ENCODE data around the gene MAJIN. TPM values are rescaled to one million over a fixed set of nuclear protein-coding genes. Genes with fewer than 3 reads are reported as not detected.

The MAJIN gene
- total and polyA plus RNA-seq, 11 donors = not detected

- Histone ChIP-seq H3K4me3 (no peak overlapping the region), H3K27ac (no peak overlapping the region), H3K9me3 (no peaks in the 10 kb centered on the region), H3K4me1 (peaks cover 0 to 58% (median 20%) of the 10 kb centered on the region in 12 donors), H3K27me3 (no peaks in the 10 kb centered on the region), H3K36me3 (no peaks in the 10 kb centered on the region)
- TF ChIP-seq POLR2A (IDR thresholded peaks at IDR 0.05) (no peak), CTCF (IDR thresholded peaks at IDR 0.05) (no peak)
- 61 to 71% (median 61%) methylated on average over 8 to 9 of the region's 9 CpGs for WGBS, 4 donors
- intact Hi-C loops (cut with DNase I) = no loop called here
- ATAC-seq (no peak), DNase-seq (peak in 1 of 5 donors; percentile 48)
Observed at GRCh38 chr11:64888729-64889511, 83.0 kb downstream of the MAJIN start.

GRCh38 chr11:64888406-64888728 is 83.5 kb downstream of the MAJIN start:
- WGBS, 4 donors = 66 to 74% (median 72%) methylated on average over 8 of the region's 8 CpGs
- H3K9me3 ChIP-seq = no peaks in the 10 kb centered on the region
- TF ChIP-seq POLR2A (IDR thresholded peaks at IDR 0.05) (no peak), CTCF (IDR thresholded peaks at IDR 0.05) (no peak)
- H3K4me1 ChIP-seq = peaks cover 0 to 52% (median 19%) of the 10 kb centered on the region in 12 donors
- H3K27ac ChIP-seq = peak overlapping the region in 8 of 12 donors; percentile 23 to 68 (median 62)
- no peaks in the 10 kb centered on the region for H3K36me3 ChIP-seq
- DNase-seq (peak in 2 of 5 donors; percentile 26 to 53), ATAC-seq (peak in 1 of 4 donors; percentile 1)
- H3K27me3 ChIP-seq = no peaks in the 10 kb centered on the region
- intact Hi-C loops (cut with DNase I) = no loop called here
- H3K4me3 ChIP-seq = peak overlapping the region in 7 of 12 donors; percentile 24 to 49 (median 43)

MicroRNAs within 50 kb of the gene (microRNA counts, 767-probe panel; counts per million panel counts)
- 2,495 to 2,648 counts per million in 2 donors for microRNA hsa-miR-192-5p

Small RNA genes lying within 50 kb of the gene (microRNA-seq; reads per million reads assigned to microRNA genes)
- gene MIR6749 (0 to 0.77 (median 0.14) reads per million in 4 donors), gene MIR6750 (0 to 1.7 (median 0.10) reads per million in 4 donors), gene MIR6879 (0 to 2.3 (median 1.3) reads per million in 4 donors)

Other genes with a start within 250 kb of the MAJIN start
- gene NRXN2, start 248.9 kb downstream of the MAJIN start, total RNA-seq = 1 to 10 TPM in 4 of 9 donors, under 1 TPM in 4, not detected in 1; 0.62 to 5.5 (median 1.3) TPM
- gene NRXN2, start 248.9 kb downstream of the MAJIN start, polyA plus RNA-seq = under 1 TPM; 0.42 to 0.65 TPM
- 10 to 100 TPM; 22.2 to 34.0 (median 28.1) TPM for gene RASGRP2, start 228.0 kb downstream of the MAJIN start, total RNA-seq
- gene RASGRP2, start 228.0 kb downstream of the MAJIN start, polyA plus RNA-seq = 10 to 100 TPM; 16.2 to 78.9 TPM
- gene PYGM, start 212.1 kb downstream of the MAJIN start, total RNA-seq = 100 to 1,000 TPM in 4 of 9 donors, 10 to 100 TPM in 5; 51.6 to 167 (median 89.9) TPM
- 10 to 100 TPM; 10.3 to 71.8 TPM for gene PYGM, start 212.1 kb downstream of the MAJIN start, polyA plus RNA-seq
- gene SF1, start 193.6 kb downstream of the MAJIN start, total RNA-seq = 100 to 1,000 TPM; 103 to 349 (median 157) TPM
- 10 to 100 TPM; 59.2 to 65.5 TPM for gene SF1, start 193.6 kb downstream of the MAJIN start, polyA plus RNA-seq
- 10 to 100 TPM in 3 of 9 donors, 1 to 10 TPM in 6; 7.0 to 27.5 (median 8.6) TPM for gene MAP4K2, start 168.9 kb downstream of the MAJIN start, total RNA-seq
- gene MAP4K2, start 168.9 kb downstream of the MAJIN start, polyA plus RNA-seq = 1 to 10 TPM; 7.8 to 9.5 TPM
- gene MEN1, start 161.6 kb downstream of the MAJIN start, total RNA-seq = 10 to 100 TPM in 4 of 9 donors, 1 to 10 TPM in 5; 6.6 to 15.0 (median 9.0) TPM
- 10 to 100 TPM in 1 of 2 donors, 1 to 10 TPM in 1; 7.2 to 15.2 TPM for gene MEN1, start 161.6 kb downstream of the MAJIN start, polyA plus RNA-seq
- under 1 TPM in 8 of 9 donors, not detected in 1; 0.12 to 0.50 (median 0.26) TPM for gene CDC42BPG, start 127.5 kb downstream of the MAJIN start, total RNA-seq
- gene CDC42BPG, start 127.5 kb downstream of the MAJIN start, polyA plus RNA-seq = under 1 TPM; 0.12 to 0.15 TPM
- gene EHD1, start 93.5 kb downstream of the MAJIN start, total RNA-seq = 100 to 1,000 TPM in 1 of 9 donors, 10 to 100 TPM in 8; 38.2 to 102 (median 58.2) TPM
- gene EHD1, start 93.5 kb downstream of the MAJIN start, polyA plus RNA-seq = 10 to 100 TPM; 27.9 to 50.4 TPM
- gene ATG2A, start 54.9 kb downstream of the MAJIN start, total RNA-seq = 10 to 100 TPM; 11.4 to 38.5 (median 18.4) TPM
- gene ATG2A, start 54.9 kb downstream of the MAJIN start, polyA plus RNA-seq = 10 to 100 TPM; 12.8 to 16.1 TPM
- 10 to 100 TPM; 17.5 to 32.5 (median 22.3) TPM for gene PPP2R5B, start 47.4 kb downstream of the MAJIN start, total RNA-seq
- gene PPP2R5B, start 47.4 kb downstream of the MAJIN start, polyA plus RNA-seq = 10 to 100 TPM; 27.1 to 34.3 TPM
- gene GPHA2, start 36.2 kb downstream of the MAJIN start, total RNA-seq = under 1 TPM in 1 of 9 donors, not detected in 8; 0.48 TPM
- gene GPHA2, start 36.2 kb downstream of the MAJIN start, polyA plus RNA-seq = not detected
- 10 to 100 TPM in 1 of 9 donors, 1 to 10 TPM in 7, under 1 TPM in 1; 0.87 to 33.4 (median 1.5) TPM for gene BATF2, start 24.9 kb upstream of the MAJIN start, total RNA-seq
- gene BATF2, start 24.9 kb upstream of the MAJIN start, polyA plus RNA-seq = 1 to 10 TPM; 1.6 to 2.0 TPM
- gene ARL2, start 42.1 kb upstream of the MAJIN start, total RNA-seq = 100 to 1,000 TPM in 7 of 9 donors, 10 to 100 TPM in 2; 90.3 to 241 (median 116) TPM
- gene ARL2, start 42.1 kb upstream of the MAJIN start, polyA plus RNA-seq = 100 to 1,000 TPM; 126 to 158 TPM
- 10 to 100 TPM; 12.7 to 33.0 (median 17.9) TPM for gene SNX15, start 55.3 kb upstream of the MAJIN start, total RNA-seq
- 10 to 100 TPM; 14.8 to 29.5 TPM for gene SNX15, start 55.3 kb upstream of the MAJIN start, polyA plus RNA-seq
- gene SAC3D1, start 69.1 kb upstream of the MAJIN start, total RNA-seq = 1 to 10 TPM; 4.3 to 9.1 (median 6.2) TPM
- 10 to 100 TPM in 1 of 2 donors, 1 to 10 TPM in 1; 4.8 to 14.6 TPM for gene SAC3D1, start 69.1 kb upstream of the MAJIN start, polyA plus RNA-seq
- 1 to 10 TPM; 2.6 to 7.4 (median 3.4) TPM for gene NAALADL1, start 86.4 kb upstream of the MAJIN start, total RNA-seq
- gene NAALADL1, start 86.4 kb upstream of the MAJIN start, polyA plus RNA-seq = 1 to 10 TPM; 2.7 to 7.4 TPM
- gene CDCA5, start 111.9 kb upstream of the MAJIN start, total RNA-seq = 10 to 100 TPM in 1 of 9 donors, 1 to 10 TPM in 2, under 1 TPM in 6; 0.42 to 11.6 (median 0.81) TPM
- gene CDCA5, start 111.9 kb upstream of the MAJIN start, polyA plus RNA-seq = under 1 TPM; 0.38 to 0.83 TPM
- 10 to 100 TPM; 19.6 to 42.8 (median 25.0) TPM for gene ZFPL1, start 112.1 kb upstream of the MAJIN start, total RNA-seq
- 10 to 100 TPM; 28.1 to 44.4 TPM for gene ZFPL1, start 112.1 kb upstream of the MAJIN start, polyA plus RNA-seq
- 100 to 1,000 TPM in 6 of 9 donors, 10 to 100 TPM in 3; 78.4 to 165 (median 106) TPM for gene VPS51, start 124.1 kb upstream of the MAJIN start, total RNA-seq
- gene VPS51, start 124.1 kb upstream of the MAJIN start, polyA plus RNA-seq = 10 to 100 TPM; 94.2 to 94.3 TPM
- gene TM7SF2, start 139.8 kb upstream of the MAJIN start, total RNA-seq = 100 to 1,000 TPM in 3 of 9 donors, 10 to 100 TPM in 6; 25.1 to 752 (median 78.6) TPM
- gene TM7SF2, start 139.8 kb upstream of the MAJIN start, polyA plus RNA-seq = 10 to 100 TPM; 17.6 to 59.9 TPM
- 10 to 100 TPM in 1 of 9 donors, 1 to 10 TPM in 8; 5.5 to 14.3 (median 7.3) TPM for gene ZNHIT2, start 145.6 kb upstream of the MAJIN start, total RNA-seq
- 10 to 100 TPM; 12.4 to 15.5 TPM for gene ZNHIT2, start 145.6 kb upstream of the MAJIN start, polyA plus RNA-seq
- gene FAU, start 150.0 kb upstream of the MAJIN start, total RNA-seq = 100 to 1,000 TPM; 388 to 652 (median 636) TPM
- gene FAU, start 150.0 kb upstream of the MAJIN start, polyA plus RNA-seq = 1,000 to 10,000 TPM in 1 of 2 donors, 100 to 1,000 TPM in 1; 973 to 1,119 TPM
- gene MRPL49, start 150.2 kb upstream of the MAJIN start, total RNA-seq = 10 to 100 TPM; 33.1 to 66.6 (median 42.1) TPM
- gene MRPL49, start 150.2 kb upstream of the MAJIN start, polyA plus RNA-seq = 10 to 100 TPM; 13.7 to 59.2 TPM
- gene SYVN1, start 162.4 kb upstream of the MAJIN start, total RNA-seq = 10 to 100 TPM; 21.7 to 65.8 (median 28.2) TPM
- gene SYVN1, start 162.4 kb upstream of the MAJIN start, polyA plus RNA-seq = 10 to 100 TPM; 13.9 to 34.5 TPM
- not detected for gene SPDYC, start 198.1 kb upstream of the MAJIN start, total RNA-seq
- not detected for gene SPDYC, start 198.1 kb upstream of the MAJIN start, polyA plus RNA-seq
- gene CAPN1, start 209.8 kb upstream of the MAJIN start, total RNA-seq = 100 to 1,000 TPM in 2 of 9 donors, 10 to 100 TPM in 7; 67.8 to 139 (median 86.1) TPM
- 100 to 1,000 TPM in 1 of 2 donors, 10 to 100 TPM in 1; 69.6 to 114 TPM for gene CAPN1, start 209.8 kb upstream of the MAJIN start, polyA plus RNA-seq

Measured in heart left ventricle (tissue), 16 donors.